GM12878 (cell line): ENCODE measurements around the gene KLHL8. TPM values are rescaled to one million over a fixed set of nuclear protein-coding genes. Genes with fewer than 3 reads are reported as not detected.

ENCODE experiments used
- ATAC-seq: fragments of 200-7000 bp; cut with Tn5 transposase; 3 replicates; pipeline ENCODE4 v1.9.1; 2020; ENCODE audit warnings: mild to moderate bottlenecking, moderate library complexity
- BruUV-seq: library from RNA; stranded (reverse); fragments of 400-500 nt; replicated peaks from 2 replicates; lab custom pipeline; 2021; lab: Mats Ljungman, UMichigan
- CTCF ChIA-PET: fragments of 300-600 bp; sonication (Branson Sonifier 250); formaldehyde crosslinking; extraction: SDS; loops from one replicate; lab custom pipeline; 2021; ENCODE audit warnings: inconsistent platforms; lab: Yijun Ruan, JAX
- POLR2A ChIA-PET: fragments of 350-600 bp; formaldehyde crosslinking; extraction: SDS; loops from one replicate; lab custom pipeline; 2021; ENCODE audit warnings: inconsistent platforms; lab: Charles Lee
- RAD21 ChIA-PET: fragments of 300-600 bp; sonication (Branson Sonifier 250); formaldehyde crosslinking; loops from one replicate; lab custom pipeline; 2023; ENCODE audit warnings: antibody characterized with exemption; ENCODE audit not compliant: unreplicated experiment; lab: Charles Lee
- SMC1A ChIA-PET: fragments of 300-600 bp; sonication (Branson Sonifier 250); formaldehyde crosslinking; loops from one replicate; lab custom pipeline; 2023; ENCODE audit not compliant: unreplicated experiment, uncharacterized antibody; lab: Charles Lee
- DNase-seq: peaks from one replicate; pipeline ENCODE4 v3.0.0-alpha.2; 2011; ENCODE audit warnings: low read depth, low spot score
- FAIRE-seq: peaks from 3 replicates; lab custom pipeline; 2011; peaks lifted over from hg19 to GRCh38; lab: Jason Lieb, UNC
- H2AFZ ChIP-seq: 2 replicates; pipeline ENCODE4 v1.6.0; 2011; ENCODE audit warnings: low read depth, low read length, control low read depth; ENCODE audit not compliant: control insufficient read depth
- H3K27ac ChIP-seq: 2 replicates; pipeline ENCODE4 v1.5.1; 2011; ENCODE audit warnings: control low read depth; ENCODE audit not compliant: control insufficient read depth, insufficient read depth
- H3K27me3 ChIP-seq, 2 experiments: replicated peaks in 1 of 2; 2 replicates each; pipeline versions ENCODE4 v1.6.0 to v1.6.1; 2011; ENCODE audit warnings: low read length in 1 of 2; ENCODE audit not compliant: control insufficient read depth in 2 of 2, insufficient read depth in 2 of 2
- H3K36me3 ChIP-seq, 2 experiments: 2 replicates each; pipeline ENCODE4 v1.5.1; 2011; ENCODE audit warnings: low read length in 1 of 2; ENCODE audit not compliant: control insufficient read depth in 2 of 2, insufficient read depth in 2 of 2
- H3K4me1 ChIP-seq: 2 replicates; pipeline ENCODE4 v1.6.1; 2011; ENCODE audit warnings: mild to moderate bottlenecking, low read length, moderate library complexity, mixed read lengths; ENCODE audit not compliant: control insufficient read depth, insufficient read depth
- H3K4me2 ChIP-seq: 2 replicates; pipeline ENCODE4 v1.6.0; 2011; ENCODE audit warnings: control low read depth; ENCODE audit not compliant: control insufficient read depth, insufficient read depth
- H3K4me3 ChIP-seq: fragments of 200-600 bp; sonication (generic); 2 replicates; pipeline ENCODE4 v1.5.1; 2016
- H3K79me2 ChIP-seq: 2 replicates; pipeline ENCODE4 v1.6.0; 2011; ENCODE audit warnings: low read length; ENCODE audit not compliant: control insufficient read depth, insufficient read depth
- H3K9ac ChIP-seq: 2 replicates; pipeline ENCODE4 v1.8.0; 2011; ENCODE audit warnings: low read length, control low read depth, mixed read lengths; ENCODE audit not compliant: control insufficient read depth, insufficient read depth
- H3K9me3 ChIP-seq: replicated peaks from 3 replicates; pipeline ENCODE4 v1.5.1; 2011; ENCODE audit warnings: mild to moderate bottlenecking, low read length; ENCODE audit not compliant: control insufficient read depth, insufficient read depth
- H4K20me1 ChIP-seq: 2 replicates; pipeline ENCODE4 v1.6.0; 2011; ENCODE audit not compliant: control insufficient read depth, insufficient read depth
- BRCA1 ChIP-seq: IDR thresholded peaks from 2 replicates; pipeline ENCODE4 v1.6.1; 2011; ENCODE audit warnings: low read depth, low read length, improper control_type of control experiment
- CBFB ChIP-seq: IDR thresholded peaks from 2 replicates; pipeline ENCODE4 v1.6.1; 2016; ENCODE audit warnings: antibody characterized with exemption, low read depth
- KLF5 ChIP-seq: fragments of 450-650 bp; IDR thresholded peaks from 2 replicates; pipeline ENCODE4 v1.6.1; 2014; ENCODE audit warnings: mild to moderate bottlenecking; ENCODE audit not compliant: partially characterized antibody
- NR2C1 ChIP-seq: fragments of 450-650 bp; IDR thresholded peaks from 2 replicates; pipeline ENCODE4 v1.6.1; 2017; ENCODE audit warnings: antibody characterized with exemption, mild to moderate bottlenecking, moderate library complexity
- SMARCA5 ChIP-seq: fragments of 450-650 bp; IDR thresholded peaks from 2 replicates; pipeline ENCODE4 v1.6.1; 2017; ENCODE audit warnings: mild to moderate bottlenecking
- SREBF2 ChIP-seq: IDR thresholded peaks from 2 replicates; pipeline ENCODE4 v1.6.1; 2012; ENCODE audit warnings: mild to moderate bottlenecking, low read length
- SUPT20H ChIP-seq: IDR thresholded peaks from 2 replicates; pipeline ENCODE4 v1.6.1; 2011; ENCODE audit warnings: low read depth, mild to moderate bottlenecking, low read length, moderate library complexity, borderline replicate concordance; ENCODE audit not compliant: control insufficient read depth
- WGBS: methylation state at CpG from one replicate; pipeline ENCODE4 v1.1.6; 2016; ENCODE audit warnings: low lambda C conversion rate; ENCODE audit not compliant: insufficient replicate concordance, insufficient coverage; ENCODE audit errors: missing lambda C conversion rate; 5-methylcytosine and 5-hydroxymethylcytosine counted together
- in situ Hi-C: fragments of 300-500 bp; cut with MboI; formaldehyde crosslinking; loops from 9 replicates; pipeline ENCODE4 v1.14.3; 2018; ENCODE audit warnings: mixed read lengths
- intact Hi-C: fragments of 100-400 bp; cut with micrococcal nuclease; formaldehyde crosslinking; loops from one replicate; pipeline ENCODE4 v1.14.2; 2022; ENCODE audit not compliant: unreplicated experiment
- polyA plus RNA-seq, 11 experiments: library from polyadenylated mRNA; depleted of rRNA in 4 of 11; unstranded in 6 of 11; stranded (reverse) in 5 of 11; fragments of >200 nt; fragmentation: Nextera tagmentation in 4 of 11; fragmentation: Illumina TruSeq in 1 of 11; extraction: Ambion mirVana in 4 of 11; extraction: Trizol in 1 of 11; gene quantifications; 1 replicate in 1 of 11; 2 replicates in 10 of 11; pipeline versions ENCODE4 v1.2.1 to v1.2.3, GENCODE V29; 2011 to 2016; ENCODE audit warnings: inconsistent platforms in 2 of 11, missing spikeins in 2 of 11, low read depth in 1 of 11
- total RNA-seq, 4 experiments: library from RNA; depleted of rRNA in 3 of 4; stranded (reverse); fragments of >200 nt in 3 of 4; fragmentation: Illumina TruSeq in 1 of 4; extraction: Trizol in 1 of 4; gene quantifications; 2 replicates each; pipeline versions ENCODE4 v1.2.1 to v1.2.3, GENCODE V29; 2013 to 2021
- TF ChIP-seq, protein P1 (sequence below): IDR thresholded peaks from 2 replicates; pipeline ENCODE4 v1.6.1; 2012; ENCODE audit warnings: improper control_type of control experiment, low read depth, low read length; ENCODE audit not compliant: insufficient replicate concordance
- TF ChIP-seq, protein P2 (sequence below): IDR thresholded peaks from 2 replicates; pipeline ENCODE4 v1.6.1; 2012; ENCODE audit warnings: low read depth, low read length, improper control_type of control experiment
- TF ChIP-seq, protein P3 (sequence below): IDR thresholded peaks from 2 replicates; pipeline ENCODE4 v1.6.1; 2011; ENCODE audit warnings: borderline replicate concordance, low read depth, mild to moderate bottlenecking, moderate library complexity, low read length; ENCODE audit not compliant: insufficient read depth, poor library complexity, severe bottlenecking
- TF ChIP-seq, protein P4 (sequence below): IDR thresholded peaks from 2 replicates; pipeline ENCODE4 v1.6.1; 2012; ENCODE audit warnings: low read depth, low read length, improper control_type of control experiment
- TF ChIP-seq, protein P5 (sequence below): fragments of 450-650 bp; formaldehyde crosslinking; IDR thresholded peaks from 2 replicates; pipeline ENCODE4 v1.4.0; 2022; ENCODE audit warnings: mild to moderate bottlenecking, moderate library complexity

KLHL8 gene
- total and polyA plus RNA-seq, 10 of the 15 experiments (the other 5 are each of a cell fraction or from before 2014, with no cell fraction given), result 4.5 to 13.1 (median 9.0) TPM

DNA sequence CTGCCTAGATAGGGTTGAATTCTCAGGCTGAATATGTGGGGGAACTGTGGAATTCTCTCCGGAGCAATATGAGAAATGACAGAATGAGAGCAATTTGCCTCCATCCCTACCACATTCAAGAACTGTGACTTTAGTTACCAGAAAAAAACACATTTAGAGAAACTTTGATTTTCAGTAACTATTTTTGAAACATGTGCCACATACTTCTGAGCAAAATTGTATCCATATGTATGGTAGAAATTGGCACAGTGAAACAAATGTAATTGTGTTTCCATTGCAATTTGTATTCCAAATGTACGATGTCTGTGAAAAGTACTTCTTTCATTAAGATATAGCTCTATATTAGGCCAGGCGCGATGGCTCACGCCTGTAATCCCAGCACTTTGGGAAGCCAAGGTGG lies 5.5 kb upstream of the KLHL8 start:
- intact Hi-C loops, result no loop called here
- BruUV-seq, result no TSS peak
- H3K79me2 ChIP-seq, result no peaks in the 10 kb centered on the region
- DNase-seq, result no peak
- H4K20me1 ChIP-seq, result no peaks in the 10 kb centered on the region
- ChIA-PET CTCF (interaction anchor here (1.1 to 3.8 kb wide), 3 partner anchors 9 to 303 kb away, joined by 5 to 15 read pairs (median 9); no protein-coding TSS in a partner anchor), RAD21 (no interaction called here), SMC1A (interaction anchor here (2.4 kb wide), 1 partner anchor 12 kb away, joined by 7 read pairs; no protein-coding TSS in a partner anchor), POLR2A (no interaction called here)
- WGBS, result 96% methylated on average over 5 of the region's 5 CpGs
- no peak for ATAC-seq
- no peak overlapping the region for H3K4me3 ChIP-seq
- no peaks in the 10 kb centered on the region for H3K4me1 ChIP-seq
- FAIRE-seq, result no peak
- H3K36me3 ChIP-seq, result no peaks in the 10 kb centered on the region
- H3K9ac ChIP-seq, result no peak overlapping the region
- H3K27ac ChIP-seq, result no peak overlapping the region
- H3K9me3 ChIP-seq, result no peaks in the 10 kb centered on the region
- H3K27me3 ChIP-seq, result no peaks in the 10 kb centered on the region; a peak in 1 of 4 replicates
- no peak for TF ChIP-seq SREBF2
- TF ChIP-seq CBFB, result no peak
- no peak for TF ChIP-seq SMARCA5
- TF ChIP-seq BRCA1, result no peak
- no peak for TF ChIP-seq NR2C1
- TF ChIP-seq, protein P1, sequence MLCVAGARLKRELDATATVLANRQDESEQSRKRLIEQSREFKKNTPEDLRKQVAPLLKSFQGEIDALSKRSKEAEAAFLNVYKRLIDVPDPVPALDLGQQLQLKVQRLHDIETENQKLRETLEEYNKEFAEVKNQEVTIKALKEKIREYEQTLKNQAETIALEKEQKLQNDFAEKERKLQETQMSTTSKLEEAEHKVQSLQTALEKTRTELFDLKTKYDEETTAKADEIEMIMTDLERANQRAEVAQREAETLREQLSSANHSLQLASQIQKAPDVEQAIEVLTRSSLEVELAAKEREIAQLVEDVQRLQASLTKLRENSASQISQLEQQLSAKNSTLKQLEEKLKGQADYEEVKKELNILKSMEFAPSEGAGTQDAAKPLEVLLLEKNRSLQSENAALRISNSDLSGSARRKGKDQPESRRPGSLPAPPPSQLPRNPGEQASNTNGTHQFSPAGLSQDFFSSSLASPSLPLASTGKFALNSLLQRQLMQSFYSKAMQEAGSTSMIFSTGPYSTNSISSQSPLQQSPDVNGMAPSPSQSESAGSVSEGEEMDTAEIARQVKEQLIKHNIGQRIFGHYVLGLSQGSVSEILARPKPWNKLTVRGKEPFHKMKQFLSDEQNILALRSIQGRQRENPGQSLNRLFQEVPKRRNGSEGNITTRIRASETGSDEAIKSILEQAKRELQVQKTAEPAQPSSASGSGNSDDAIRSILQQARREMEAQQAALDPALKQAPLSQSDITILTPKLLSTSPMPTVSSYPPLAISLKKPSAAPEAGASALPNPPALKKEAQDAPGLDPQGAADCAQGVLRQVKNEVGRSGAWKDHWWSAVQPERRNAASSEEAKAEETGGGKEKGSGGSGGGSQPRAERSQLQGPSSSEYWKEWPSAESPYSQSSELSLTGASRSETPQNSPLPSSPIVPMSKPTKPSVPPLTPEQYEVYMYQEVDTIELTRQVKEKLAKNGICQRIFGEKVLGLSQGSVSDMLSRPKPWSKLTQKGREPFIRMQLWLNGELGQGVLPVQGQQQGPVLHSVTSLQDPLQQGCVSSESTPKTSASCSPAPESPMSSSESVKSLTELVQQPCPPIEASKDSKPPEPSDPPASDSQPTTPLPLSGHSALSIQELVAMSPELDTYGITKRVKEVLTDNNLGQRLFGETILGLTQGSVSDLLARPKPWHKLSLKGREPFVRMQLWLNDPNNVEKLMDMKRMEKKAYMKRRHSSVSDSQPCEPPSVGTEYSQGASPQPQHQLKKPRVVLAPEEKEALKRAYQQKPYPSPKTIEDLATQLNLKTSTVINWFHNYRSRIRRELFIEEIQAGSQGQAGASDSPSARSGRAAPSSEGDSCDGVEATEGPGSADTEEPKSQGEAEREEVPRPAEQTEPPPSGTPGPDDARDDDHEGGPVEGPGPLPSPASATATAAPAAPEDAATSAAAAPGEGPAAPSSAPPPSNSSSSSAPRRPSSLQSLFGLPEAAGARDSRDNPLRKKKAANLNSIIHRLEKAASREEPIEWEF, result no peak
- no peak for TF ChIP-seq SUPT20H
- TF ChIP-seq KLF5, result no peak
- TF ChIP-seq, protein P2, sequence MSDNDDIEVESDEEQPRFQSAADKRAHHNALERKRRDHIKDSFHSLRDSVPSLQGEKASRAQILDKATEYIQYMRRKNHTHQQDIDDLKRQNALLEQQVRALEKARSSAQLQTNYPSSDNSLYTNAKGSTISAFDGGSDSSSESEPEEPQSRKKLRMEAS, result no peak
- TF ChIP-seq, protein P3, sequence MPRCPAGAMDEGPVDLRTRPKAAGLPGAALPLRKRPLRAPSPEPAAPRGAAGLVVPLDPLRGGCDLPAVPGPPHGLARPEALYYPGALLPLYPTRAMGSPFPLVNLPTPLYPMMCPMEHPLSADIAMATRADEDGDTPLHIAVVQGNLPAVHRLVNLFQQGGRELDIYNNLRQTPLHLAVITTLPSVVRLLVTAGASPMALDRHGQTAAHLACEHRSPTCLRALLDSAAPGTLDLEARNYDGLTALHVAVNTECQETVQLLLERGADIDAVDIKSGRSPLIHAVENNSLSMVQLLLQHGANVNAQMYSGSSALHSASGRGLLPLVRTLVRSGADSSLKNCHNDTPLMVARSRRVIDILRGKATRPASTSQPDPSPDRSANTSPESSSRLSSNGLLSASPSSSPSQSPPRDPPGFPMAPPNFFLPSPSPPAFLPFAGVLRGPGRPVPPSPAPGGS, result no peak
- TF ChIP-seq, protein P4, sequence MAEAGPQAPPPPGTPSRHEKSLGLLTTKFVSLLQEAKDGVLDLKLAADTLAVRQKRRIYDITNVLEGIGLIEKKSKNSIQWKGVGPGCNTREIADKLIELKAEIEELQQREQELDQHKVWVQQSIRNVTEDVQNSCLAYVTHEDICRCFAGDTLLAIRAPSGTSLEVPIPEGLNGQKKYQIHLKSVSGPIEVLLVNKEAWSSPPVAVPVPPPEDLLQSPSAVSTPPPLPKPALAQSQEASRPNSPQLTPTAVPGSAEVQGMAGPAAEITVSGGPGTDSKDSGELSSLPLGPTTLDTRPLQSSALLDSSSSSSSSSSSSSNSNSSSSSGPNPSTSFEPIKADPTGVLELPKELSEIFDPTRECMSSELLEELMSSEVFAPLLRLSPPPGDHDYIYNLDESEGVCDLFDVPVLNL, result no peak
- TF ChIP-seq, protein P5, sequence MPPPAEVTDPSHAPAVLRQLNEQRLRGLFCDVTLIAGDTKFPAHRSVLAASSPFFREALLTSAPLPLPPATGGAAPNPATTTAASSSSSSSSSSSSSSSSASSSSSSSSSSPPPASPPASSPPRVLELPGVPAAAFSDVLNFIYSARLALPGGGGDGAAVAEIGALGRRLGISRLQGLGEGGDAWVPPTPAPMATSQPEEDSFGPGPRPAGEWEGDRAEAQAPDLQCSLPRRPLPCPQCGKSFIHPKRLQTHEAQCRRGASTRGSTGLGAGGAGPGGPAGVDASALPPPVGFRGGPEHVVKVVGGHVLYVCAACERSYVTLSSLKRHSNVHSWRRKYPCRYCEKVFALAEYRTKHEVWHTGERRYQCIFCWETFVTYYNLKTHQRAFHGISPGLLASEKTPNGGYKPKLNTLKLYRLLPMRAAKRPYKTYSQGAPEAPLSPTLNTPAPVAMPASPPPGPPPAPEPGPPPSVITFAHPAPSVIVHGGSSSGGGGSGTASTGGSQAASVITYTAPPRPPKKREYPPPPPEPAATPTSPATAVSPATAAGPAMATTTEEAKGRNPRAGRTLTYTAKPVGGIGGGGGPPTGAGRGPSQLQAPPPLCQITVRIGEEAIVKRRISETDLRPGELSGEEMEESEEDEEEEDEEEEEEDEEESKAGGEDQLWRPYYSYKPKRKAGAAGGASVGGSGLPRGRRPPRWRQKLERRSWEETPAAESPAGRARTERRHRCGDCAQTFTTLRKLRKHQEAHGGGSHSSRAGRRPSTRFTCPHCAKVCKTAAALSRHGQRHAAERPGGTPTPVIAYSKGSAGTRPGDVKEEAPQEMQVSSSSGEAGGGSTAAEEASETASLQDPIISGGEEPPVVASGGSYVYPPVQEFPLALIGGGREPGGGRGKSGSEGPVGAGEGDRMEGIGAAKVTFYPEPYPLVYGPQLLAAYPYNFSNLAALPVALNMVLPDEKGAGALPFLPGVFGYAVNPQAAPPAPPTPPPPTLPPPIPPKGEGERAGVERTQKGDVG, result no peak
- in situ Hi-C loops, result no loop called here
- no peak overlapping the region for H3K4me2 ChIP-seq
- H2AFZ ChIP-seq, result no peak overlapping the region
